WTC11 (cell line): ENCODE results near the gene CA5A. TPM values are rescaled to one million over a fixed set of nuclear protein-coding genes. Genes with fewer than 3 reads are reported as not detected.

Experiments used
- ATAC-seq: fragments of 200-7000 bp; cut with Tn5 transposase; 2 replicates; pipeline ENCODE4 v1.10.0; 2021; ENCODE audit warnings: mild to moderate bottlenecking, moderate library complexity
- CTCF ChIA-PET: fragments of 300-600 bp; sonication (Branson Sonifier 250); formaldehyde crosslinking; loops from one replicate; lab custom pipeline; 2021; ENCODE audit warnings: antibody characterized with exemption; lab: Charles Lee
- POLR2A ChIA-PET: fragments of 350-600 bp; sonication (Branson Sonifier 250); formaldehyde crosslinking; loops from one replicate; lab custom pipeline; 2021; ENCODE audit warnings: antibody characterized with exemption; lab: Charles Lee
- DNase-seq: peaks from one replicate; pipeline ENCODE4 v3.0.0; 2021; ENCODE audit warnings: low spot score
- H3K27ac Mint-ChIP-seq: 2 replicates; pipeline ENCODE4 v1.8.0; 2021; ENCODE audit warnings: mixed read lengths
- H3K27me3 Mint-ChIP-seq: 2 replicates; pipeline ENCODE4 v1.8.0; 2021; ENCODE audit warnings: low read depth, mild to moderate bottlenecking, moderate library complexity, mixed read lengths
- H3K36me3 Mint-ChIP-seq: 2 replicates; pipeline ENCODE4 v1.8.0; 2021; ENCODE audit warnings: mixed read lengths
- H3K4me1 Mint-ChIP-seq: 2 replicates; pipeline ENCODE4 v1.8.0; 2022; ENCODE audit warnings: mixed read lengths
- H3K4me3 Mint-ChIP-seq: 2 replicates; pipeline ENCODE4 v1.8.0; 2021; ENCODE audit warnings: mild to moderate bottlenecking, moderate library complexity, mixed read lengths
- H3K9me3 Mint-ChIP-seq: 2 replicates; pipeline ENCODE4 v1.8.0; 2021; ENCODE audit warnings: mixed read lengths
- CREM ChIP-seq: sonication (generic); formaldehyde crosslinking; IDR thresholded peaks from 2 replicates; pipeline ENCODE4 v1.8.1; 2022; ENCODE audit warnings: mild to moderate bottlenecking, missing genetic modification reagents, moderate library complexity
- EMX1 ChIP-seq: fragments of 250-450 bp; sonication (Bioruptor Pico); IDR thresholded peaks from 2 replicates; pipeline ENCODE4 v1.8.0; 2021; ENCODE audit warnings: mild to moderate bottlenecking
- ESRRA ChIP-seq: sonication (generic); formaldehyde crosslinking; IDR thresholded peaks from 2 replicates; pipeline ENCODE4 v1.8.1; 2022; ENCODE audit warnings: mild to moderate bottlenecking, missing genetic modification reagents, borderline replicate concordance
- FOXK1 ChIP-seq: sonication (generic); formaldehyde crosslinking; IDR thresholded peaks from 2 replicates; pipeline ENCODE4 v1.8.0; 2022; ENCODE audit warnings: mild to moderate bottlenecking, moderate library complexity, missing genetic modification reagents
- GTF2I ChIP-seq: fragments of 250-450 bp; sonication (Bioruptor Pico); conservative IDR thresholded peaks from 2 replicates; pipeline ENCODE4 v1.4.0; 2021; ENCODE audit warnings: mild to moderate bottlenecking
- KAT7 ChIP-seq: sonication (generic); formaldehyde crosslinking; IDR thresholded peaks from 2 replicates; pipeline ENCODE4 v1.8.1; 2023; ENCODE audit warnings: missing genetic modification reagents, mild to moderate bottlenecking, borderline replicate concordance
- MXD4 ChIP-seq: fragments of 250-450 bp; sonication (Bioruptor Pico); IDR thresholded peaks from 2 replicates; pipeline ENCODE4 v1.8.0; 2021; ENCODE audit warnings: mild to moderate bottlenecking, moderate library complexity, borderline replicate concordance
- NR1H2 ChIP-seq: sonication (generic); formaldehyde crosslinking; IDR thresholded peaks from 2 replicates; pipeline ENCODE4 v1.9.0; 2021; ENCODE audit warnings: mild to moderate bottlenecking, moderate library complexity, missing genetic modification reagents
- RELA ChIP-seq: sonication (generic); formaldehyde crosslinking; IDR thresholded peaks from 2 replicates; pipeline ENCODE4 v1.8.1; 2022; ENCODE audit warnings: missing genetic modification reagents, mild to moderate bottlenecking, borderline replicate concordance
- SP1 ChIP-seq: sonication (generic); formaldehyde crosslinking; conservative IDR thresholded peaks from 2 replicates; pipeline ENCODE4 v1.8.1; 2022; ENCODE audit warnings: missing genetic modification reagents
- TEAD4 ChIP-seq: sonication (generic); formaldehyde crosslinking; IDR thresholded peaks from 2 replicates; pipeline ENCODE4 v1.8.0; 2022; ENCODE audit warnings: mild to moderate bottlenecking, missing genetic modification reagents
- ZNF416 ChIP-seq: fragments of 250-450 bp; sonication (Bioruptor Pico); IDR thresholded peaks from 2 replicates; pipeline ENCODE4 v1.9.0; 2021; ENCODE audit warnings: mild to moderate bottlenecking, inconsistent platforms
- total RNA-seq: library from RNA; stranded (reverse); gene quantifications from 3 replicates; pipeline ENCODE4 v1.2.3, GENCODE V29; 2021
- TF ChIP-seq, protein P1 (sequence below): sonication (generic); formaldehyde crosslinking; IDR thresholded peaks from 2 replicates; pipeline ENCODE4 v1.8.1; 2023; ENCODE audit warnings: mild to moderate bottlenecking, missing genetic modification reagents, borderline replicate concordance
- TF ChIP-seq, protein P2 (sequence below): sonication (generic); formaldehyde crosslinking; IDR thresholded peaks from 2 replicates; pipeline ENCODE4 v1.8.1; 2023; ENCODE audit warnings: mild to moderate bottlenecking, missing genetic modification reagents
- TF ChIP-seq, protein P3 (sequence below): fragments of 250-450 bp; sonication (Bioruptor Pico); IDR thresholded peaks from 2 replicates; pipeline ENCODE4 v1.8.0; 2021; ENCODE audit warnings: mild to moderate bottlenecking
- TF ChIP-seq, protein P4 (sequence below): sonication (generic); formaldehyde crosslinking; IDR thresholded peaks from 2 replicates; pipeline ENCODE4 v1.8.1; 2023; ENCODE audit warnings: mild to moderate bottlenecking, moderate library complexity, missing genetic modification reagents
- TF ChIP-seq, protein P5 (sequence below): sonication (generic); formaldehyde crosslinking; IDR thresholded peaks from 2 replicates; pipeline ENCODE4 v1.8.0; 2022; ENCODE audit warnings: mild to moderate bottlenecking, missing genetic modification reagents

The CA5A gene
- total RNA-seq, 1 experiment from 2014 or later = not detected

DNA sequence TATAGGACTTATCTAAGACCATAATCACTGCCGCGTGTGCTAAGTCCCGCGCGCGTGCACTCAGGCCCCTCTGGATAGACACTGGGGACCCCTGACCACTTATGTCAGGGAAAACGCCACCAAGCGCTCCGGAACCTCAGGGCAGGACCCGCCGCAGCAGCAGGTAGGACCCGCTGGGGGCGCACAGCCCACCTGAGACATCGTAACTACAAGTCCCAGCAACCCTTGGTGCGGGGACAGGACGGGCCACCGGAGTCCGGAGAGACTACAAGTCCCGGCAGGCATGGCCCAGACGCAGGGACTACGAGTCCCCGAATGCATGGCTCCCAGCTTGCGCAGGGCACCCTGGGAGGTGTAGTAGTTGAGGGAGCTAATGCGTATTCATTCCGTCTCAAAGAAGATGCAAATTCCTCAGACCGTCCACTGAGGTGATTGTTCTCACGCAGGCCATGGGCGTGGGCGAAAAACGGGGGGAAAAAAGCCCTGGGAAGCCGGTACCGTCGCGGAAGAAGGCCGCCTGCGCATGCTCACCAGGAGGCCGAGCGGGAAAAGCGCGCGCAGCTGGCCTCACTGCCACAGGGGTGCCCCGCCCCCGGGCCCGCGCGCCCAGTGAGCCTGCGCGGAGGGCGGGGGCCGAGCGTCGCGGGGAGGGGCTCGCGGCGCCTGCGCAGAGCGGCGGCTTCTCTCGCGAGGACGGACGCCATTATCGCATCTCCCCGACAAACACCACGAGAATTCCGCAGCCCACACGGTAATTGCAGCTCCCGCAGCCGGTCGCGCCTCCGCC lies 14.6 kb upstream of the CA5A start, which contains the start of gene BANP (continued):
- TF ChIP-seq, protein P1, sequence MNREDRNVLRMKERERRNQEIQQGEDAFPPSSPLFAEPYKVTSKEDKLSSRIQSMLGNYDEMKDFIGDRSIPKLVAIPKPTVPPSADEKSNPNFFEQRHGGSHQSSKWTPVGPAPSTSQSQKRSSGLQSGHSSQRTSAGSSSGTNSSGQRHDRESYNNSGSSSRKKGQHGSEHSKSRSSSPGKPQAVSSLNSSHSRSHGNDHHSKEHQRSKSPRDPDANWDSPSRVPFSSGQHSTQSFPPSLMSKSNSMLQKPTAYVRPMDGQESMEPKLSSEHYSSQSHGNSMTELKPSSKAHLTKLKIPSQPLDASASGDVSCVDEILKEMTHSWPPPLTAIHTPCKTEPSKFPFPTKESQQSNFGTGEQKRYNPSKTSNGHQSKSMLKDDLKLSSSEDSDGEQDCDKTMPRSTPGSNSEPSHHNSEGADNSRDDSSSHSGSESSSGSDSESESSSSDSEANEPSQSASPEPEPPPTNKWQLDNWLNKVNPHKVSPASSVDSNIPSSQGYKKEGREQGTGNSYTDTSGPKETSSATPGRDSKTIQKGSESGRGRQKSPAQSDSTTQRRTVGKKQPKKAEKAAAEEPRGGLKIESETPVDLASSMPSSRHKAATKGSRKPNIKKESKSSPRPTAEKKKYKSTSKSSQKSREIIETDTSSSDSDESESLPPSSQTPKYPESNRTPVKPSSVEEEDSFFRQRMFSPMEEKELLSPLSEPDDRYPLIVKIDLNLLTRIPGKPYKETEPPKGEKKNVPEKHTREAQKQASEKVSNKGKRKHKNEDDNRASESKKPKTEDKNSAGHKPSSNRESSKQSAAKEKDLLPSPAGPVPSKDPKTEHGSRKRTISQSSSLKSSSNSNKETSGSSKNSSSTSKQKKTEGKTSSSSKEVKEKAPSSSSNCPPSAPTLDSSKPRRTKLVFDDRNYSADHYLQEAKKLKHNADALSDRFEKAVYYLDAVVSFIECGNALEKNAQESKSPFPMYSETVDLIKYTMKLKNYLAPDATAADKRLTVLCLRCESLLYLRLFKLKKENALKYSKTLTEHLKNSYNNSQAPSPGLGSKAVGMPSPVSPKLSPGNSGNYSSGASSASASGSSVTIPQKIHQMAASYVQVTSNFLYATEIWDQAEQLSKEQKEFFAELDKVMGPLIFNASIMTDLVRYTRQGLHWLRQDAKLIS (CRISPR knock-in tag) = no peak
- TF ChIP-seq, protein P2, sequence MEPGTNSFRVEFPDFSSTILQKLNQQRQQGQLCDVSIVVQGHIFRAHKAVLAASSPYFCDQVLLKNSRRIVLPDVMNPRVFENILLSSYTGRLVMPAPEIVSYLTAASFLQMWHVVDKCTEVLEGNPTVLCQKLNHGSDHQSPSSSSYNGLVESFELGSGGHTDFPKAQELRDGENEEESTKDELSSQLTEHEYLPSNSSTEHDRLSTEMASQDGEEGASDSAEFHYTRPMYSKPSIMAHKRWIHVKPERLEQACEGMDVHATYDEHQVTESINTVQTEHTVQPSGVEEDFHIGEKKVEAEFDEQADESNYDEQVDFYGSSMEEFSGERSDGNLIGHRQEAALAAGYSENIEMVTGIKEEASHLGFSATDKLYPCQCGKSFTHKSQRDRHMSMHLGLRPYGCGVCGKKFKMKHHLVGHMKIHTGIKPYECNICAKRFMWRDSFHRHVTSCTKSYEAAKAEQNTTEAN = no peak
- TF ChIP-seq NR1H2 (CRISPR knock-in tag) = no peak
- no peak for TF ChIP-seq ESRRA (CRISPR knock-in tag)
- TF ChIP-seq EMX1 (CRISPR knock-in tag) = no peak
- TF ChIP-seq ZNF416 (CRISPR knock-in tag) = no peak
- no peak for TF ChIP-seq CREM (CRISPR knock-in tag)
- TF ChIP-seq GTF2I (CRISPR knock-in tag) = no peak
- no peak for TF ChIP-seq RELA (CRISPR knock-in tag)
- TF ChIP-seq, protein P3, sequence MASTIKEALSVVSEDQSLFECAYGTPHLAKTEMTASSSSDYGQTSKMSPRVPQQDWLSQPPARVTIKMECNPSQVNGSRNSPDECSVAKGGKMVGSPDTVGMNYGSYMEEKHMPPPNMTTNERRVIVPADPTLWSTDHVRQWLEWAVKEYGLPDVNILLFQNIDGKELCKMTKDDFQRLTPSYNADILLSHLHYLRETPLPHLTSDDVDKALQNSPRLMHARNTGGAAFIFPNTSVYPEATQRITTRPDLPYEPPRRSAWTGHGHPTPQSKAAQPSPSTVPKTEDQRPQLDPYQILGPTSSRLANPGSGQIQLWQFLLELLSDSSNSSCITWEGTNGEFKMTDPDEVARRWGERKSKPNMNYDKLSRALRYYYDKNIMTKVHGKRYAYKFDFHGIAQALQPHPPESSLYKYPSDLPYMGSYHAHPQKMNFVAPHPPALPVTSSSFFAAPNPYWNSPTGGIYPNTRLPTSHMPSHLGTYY (CRISPR knock-in tag) = no peak

DNA sequence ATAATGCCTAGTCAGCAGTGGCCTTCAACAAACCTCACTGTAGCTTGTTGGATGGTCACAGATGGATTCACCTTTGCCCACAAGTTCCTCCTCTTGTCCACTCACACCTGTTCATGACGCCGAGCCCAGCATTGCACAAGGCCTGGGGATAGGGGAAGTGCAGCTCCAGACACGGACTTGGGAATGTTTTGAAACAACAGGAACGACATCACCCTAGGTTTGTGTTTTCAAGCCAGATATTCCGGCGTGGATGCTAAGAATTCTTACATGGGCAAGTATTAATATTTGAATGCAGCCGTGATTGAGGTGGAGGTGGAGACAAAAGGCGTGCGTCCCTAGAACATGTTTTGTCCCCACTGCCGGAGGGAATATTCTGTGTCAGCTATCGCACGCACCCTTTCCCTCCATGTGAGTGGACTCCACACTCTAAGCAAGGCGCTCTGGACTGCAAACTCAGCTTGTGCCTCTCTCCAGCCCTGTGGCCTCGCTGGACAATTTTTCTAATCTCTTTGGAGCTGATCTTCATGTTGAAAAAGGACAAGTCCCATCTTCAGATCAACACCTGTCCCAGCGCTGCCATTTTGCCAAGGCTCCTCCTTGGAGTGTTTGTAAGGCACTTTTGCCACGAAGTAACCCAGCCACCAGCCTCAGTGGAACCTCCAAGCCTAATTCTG lies 12.9 kb upstream of the CA5A start:
- no peaks in the 10 kb centered on the region for H3K9me3 Mint-ChIP-seq
- H3K27ac Mint-ChIP-seq = no peak overlapping the region
- peaks cover 12% of the 10 kb centered on the region for H3K36me3 Mint-ChIP-seq
- CTCF ChIA-PET = no interaction called here
- ATAC-seq (no peak), DNase-seq (no peak)
- POLR2A ChIA-PET = no interaction called here
- peak overlapping the region; percentile 25; the same call in 1 of the 2 replicates for H3K4me3 Mint-ChIP-seq
- H3K4me1 Mint-ChIP-seq = peaks cover 41% of the 10 kb centered on the region
- TF ChIP-seq TEAD4 (CRISPR knock-in tag) (no peak), FOXK1 (CRISPR knock-in tag) (no peak), SP1 (CRISPR knock-in tag) (no peak), GTF2I (CRISPR knock-in tag) (no peak), MXD4 (CRISPR knock-in tag) (no peak), KAT7 (CRISPR knock-in tag) (no peak), EMX1 (CRISPR knock-in tag) (no peak)
- TF ChIP-seq, protein P3 (CRISPR knock-in tag) = no peak
- TF ChIP-seq, protein P4, sequence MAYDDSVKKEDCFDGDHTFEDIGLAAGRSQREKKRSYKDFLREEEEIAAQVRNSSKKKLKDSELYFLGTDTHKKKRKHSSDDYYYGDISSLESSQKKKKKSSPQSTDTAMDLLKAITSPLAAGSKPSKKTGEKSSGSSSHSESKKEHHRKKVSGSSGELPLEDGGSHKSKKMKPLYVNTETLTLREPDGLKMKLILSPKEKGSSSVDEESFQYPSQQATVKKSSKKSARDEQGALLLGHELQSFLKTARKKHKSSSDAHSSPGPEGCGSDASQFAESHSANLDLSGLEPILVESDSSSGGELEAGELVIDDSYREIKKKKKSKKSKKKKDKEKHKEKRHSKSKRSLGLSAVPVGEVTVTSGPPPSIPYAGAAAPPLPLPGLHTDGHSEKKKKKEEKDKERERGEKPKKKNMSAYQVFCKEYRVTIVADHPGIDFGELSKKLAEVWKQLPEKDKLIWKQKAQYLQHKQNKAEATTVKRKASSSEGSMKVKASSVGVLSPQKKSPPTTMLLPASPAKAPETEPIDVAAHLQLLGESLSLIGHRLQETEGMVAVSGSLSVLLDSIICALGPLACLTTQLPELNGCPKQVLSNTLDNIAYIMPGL (CRISPR knock-in tag) = no peak
- TF ChIP-seq, protein P5, sequence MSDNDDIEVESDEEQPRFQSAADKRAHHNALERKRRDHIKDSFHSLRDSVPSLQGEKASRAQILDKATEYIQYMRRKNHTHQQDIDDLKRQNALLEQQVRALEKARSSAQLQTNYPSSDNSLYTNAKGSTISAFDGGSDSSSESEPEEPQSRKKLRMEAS (CRISPR knock-in tag) = no peak
- no peaks in the 10 kb centered on the region for H3K27me3 Mint-ChIP-seq
